GM10266 (cell line): Measurements from ENCODE around the gene SUFU.

Experiments used
- DNase-seq: peaks from one replicate; pipeline ENCODE4 v3.0.0; 2012; ENCODE audit errors: extremely low spot score
- CTCF ChIP-seq: IDR thresholded peaks from 2 replicates; pipeline ENCODE4 v1.5.1; 2012; ENCODE audit warnings: mild to moderate bottlenecking, low read depth; ENCODE audit not compliant: control insufficient read depth, insufficient read depth; ENCODE audit errors: missing control alignments

The SUFU gene

GRCh38 chr10:102633287-102633686, 129.5 kb downstream of the SUFU start:
- no peak for TF ChIP-seq CTCF
- no peak for DNase-seq

DNA sequence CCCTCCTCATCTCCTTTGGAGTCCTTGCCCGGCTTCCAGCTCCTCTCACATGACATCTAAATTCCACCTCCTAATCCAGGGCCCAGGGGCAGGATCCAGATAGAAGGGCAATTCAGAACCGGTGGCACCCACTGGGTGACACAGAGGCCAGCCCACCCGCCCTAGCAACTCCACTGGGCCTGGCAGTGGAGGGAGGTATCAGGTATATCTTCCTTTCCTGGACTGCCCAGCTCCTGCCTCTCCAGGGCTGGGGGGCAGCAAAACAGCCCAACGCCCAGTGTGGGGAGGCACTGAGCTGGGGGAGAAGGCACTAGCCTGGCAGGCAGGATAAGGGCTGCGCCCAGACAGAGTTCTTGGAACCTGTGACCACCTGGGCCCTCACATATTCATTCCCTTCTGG, 130.1 kb downstream of the SUFU start:
- no peak for TF ChIP-seq CTCF
- DNase-seq, result no peak

GRCh38 chr10:102634686-102635085, 130.9 kb downstream of the SUFU start:
- DNase-seq, result no peak
- no peak for TF ChIP-seq CTCF

DNA sequence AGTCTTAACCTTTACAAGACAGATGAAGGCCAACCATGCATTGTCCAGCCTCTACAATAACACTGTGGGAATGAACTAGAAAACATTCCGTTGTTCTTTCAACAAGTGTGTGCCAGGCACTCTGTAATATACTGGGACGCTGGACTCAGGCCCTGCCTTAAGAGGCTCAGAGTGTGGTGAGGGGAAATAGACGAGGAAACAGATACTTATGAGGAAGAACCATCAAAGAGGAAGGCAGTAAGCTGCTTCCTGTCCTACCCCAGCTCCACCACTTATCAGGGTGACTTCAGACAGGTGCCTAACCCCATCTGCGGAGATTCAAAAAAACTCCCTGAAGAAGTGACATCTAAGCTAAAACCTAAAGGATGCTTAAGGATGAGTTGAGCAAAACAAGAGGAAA, 131.6 kb downstream of the SUFU start:
- DNase-seq, result no peak

DNA sequence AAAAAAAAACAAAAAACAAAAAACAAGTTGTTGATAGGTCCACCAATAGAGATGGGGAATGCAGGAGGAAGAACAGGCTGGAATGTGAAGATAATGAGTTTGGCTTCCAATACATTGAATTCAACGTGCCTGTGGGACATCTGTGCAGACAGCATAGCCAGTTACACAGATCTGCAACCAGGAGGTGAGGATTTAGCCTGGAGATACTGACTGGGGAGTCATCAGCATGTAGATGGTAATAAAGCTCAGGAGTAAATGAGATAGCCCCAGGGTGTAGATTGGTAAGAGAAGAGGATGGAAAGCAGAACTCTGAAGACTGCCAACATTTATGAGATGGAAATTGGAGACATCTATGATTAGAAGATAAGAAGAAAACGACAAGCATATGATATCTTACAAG, 135.8 kb downstream of the SUFU start:
- no peak for TF ChIP-seq CTCF
- no peak for DNase-seq

More for the DNA sequence above, 131.6 kb downstream of the SUFU start:
- TF ChIP-seq CTCF, result no peak

GRCh38 chr10:102641402-102641801, 137.6 kb downstream of the SUFU start:
- DNase-seq, result no peak
- no peak for TF ChIP-seq CTCF

GRCh38 chr10:102641880-102642735, 138.3 kb downstream of the SUFU start:
- TF ChIP-seq CTCF, result no peak

More at GRCh38 chr10:102641880-102642735, 138.3 kb downstream of the SUFU start:
- DNase-seq, result peak; percentile 97
